Stimulated activated CD4-positive, alpha-beta T cell treated with anti-CD3 and anti-CD28 coated beads, TNF-alpha, amount 100 ng/mL, for 4 hours (primary cell): Measurements from ENCODE around the gene CDK10.
"Not testable (repeated sequence)": the region's sequence is repeated elsewhere in the genome, so short reads cannot be mapped to it uniquely, and the experiment has no call there.

ENCODE experiments used
- DNase-seq, 3 experiments: peaks; one replicate each; pipeline ENCODE4 v3.0.0-alpha.2; 2020; ENCODE audit warnings: low read depth in 3 of 3

The CDK10 gene

GRCh38 chr16:89695875-89696669 lies 9.6 kb downstream of the CDK10 start:
- no peak for DNase-seq

GRCh38 chr16:89696670-89697128 lies 10.2 kb downstream of the CDK10 start:
- no peak for DNase-seq

GRCh38 chr16:89697161-89697615 lies 10.7 kb downstream of the CDK10 start:
- DNase-seq: no peak

GRCh38 chr16:89697616-89698331 lies 11.3 kb downstream of the CDK10 start:
- no peak for DNase-seq

GRCh38 chr16:89698717-89699116 lies 12.2 kb downstream of the CDK10 start:
- not testable (repeated sequence) for DNase-seq

- not testable (repeated sequence) for DNase-seq
Measured at GRCh38 chr16:89699629-89700099, 13.2 kb downstream of the CDK10 start.

GRCh38 chr16:89700100-89700648 lies 13.7 kb downstream of the CDK10 start:
- peak; percentile 96 to 99 (median 97) for DNase-seq

- no peak for DNase-seq
Measured at GRCh38 chr16:89700649-89701424, 14.3 kb downstream of the CDK10 start.

- peak; percentile 96 to 98 (median 97) for DNase-seq
Measured at GRCh38 chr16:89701425-89702406, 15.2 kb downstream of the CDK10 start, which contains the start of gene SPATA2L. Gene SPATA2L, minus strand, starts transcription at chr16:89701705. Its CDS starts 473 bp downstream, at chr16:89701232.

GRCh38 chr16:89704281-89704680 lies 17.8 kb downstream of the CDK10 start:
- no peak for DNase-seq

GRCh38 chr16:89705006-89705405 lies 18.5 kb downstream of the CDK10 start:
- no peak for DNase-seq

GRCh38 chr16:89706518-89707260 lies 20.2 kb downstream of the CDK10 start:
- no peak for DNase-seq

GRCh38 chr16:89707695-89708094 lies 21.2 kb downstream of the CDK10 start:
- no peak for DNase-seq

GRCh38 chr16:89708481-89708931 lies 22.0 kb downstream of the CDK10 start:
- DNase-seq: no peak

GRCh38 chr16:89709166-89709565 lies 22.7 kb downstream of the CDK10 start:
- DNase-seq: no peak

- DNase-seq: no peak
Measured at GRCh38 chr16:89709716-89710432, 23.4 kb downstream of the CDK10 start.

GRCh38 chr16:89710709-89711564 lies 24.4 kb downstream of the CDK10 start:
- no peak for DNase-seq
